HepG2 (cell line): ENCODE results near the gene FAM168A. TPM values are rescaled to one million over a fixed set of nuclear protein-coding genes. Genes with fewer than 3 reads are reported as not detected.
A peak's percentile ranks its signal among the peaks of the same experiment; 100 is the strongest.

Experiments used
- ATAC-seq: fragments of 200-7000 bp; cut with Tn5 transposase; 3 replicates; pipeline ENCODE4 v1.9.1; 2020; ENCODE audit warnings: mild to moderate bottlenecking, moderate library complexity
- BruUV-seq: library from RNA; stranded (reverse); fragments of 400-500 nt; replicated peaks from 2 replicates; lab custom pipeline; 2021; lab: Mats Ljungman, UMichigan
- CTCF ChIA-PET: fragments of 300-600 bp; formaldehyde crosslinking; extraction: SDS; loops from one replicate; lab custom pipeline; 2021; ENCODE audit warnings: low total read pairs, inconsistent platforms, low intra/inter-chr PET ratio; lab: Yijun Ruan, JAX
- POLR2A ChIA-PET: fragments of 350-600 bp; sonication (Branson Sonifier 250); formaldehyde crosslinking; loops from one replicate; lab custom pipeline; 2020; ENCODE audit warnings: antibody characterized with exemption, inconsistent platforms; lab: Yijun Ruan, JAX
- DNase-seq: peaks from one replicate; pipeline ENCODE4 v3.0.0-alpha.2; 2015; ENCODE audit warnings: low spot score
- FAIRE-seq: peaks from 3 replicates; lab custom pipeline; 2011; peaks lifted over from hg19 to GRCh38; lab: Jason Lieb, UNC
- H2AFZ ChIP-seq: one replicate; pipeline ENCODE4 v1.6.1; 2011; ENCODE audit warnings: low read length, inconsistent platforms
- H3K27ac ChIP-seq: fragments of 300-600 bp; 3 replicates; pipeline ENCODE4 v1.8.0; 2011; ENCODE audit warnings: mixed run types, mild to moderate bottlenecking, mixed read lengths, low read length, inconsistent platforms; ENCODE audit not compliant: insufficient read depth; ENCODE audit errors: extremely low read length
- H3K27me3 ChIP-seq, 2 experiments: fragments of 200-600 bp in 1 of 2; 2 replicates in 1 of 2; 3 replicates in 1 of 2; pipeline versions ENCODE4 v1.6.0 to v1.8.0; 2011; ENCODE audit warnings: low read length in 2 of 2, mild to moderate bottlenecking in 2 of 2, moderate library complexity in 2 of 2, inconsistent platforms in 1 of 2; ENCODE audit not compliant: insufficient read depth in 2 of 2, control insufficient read depth in 1 of 2
- H3K36me3 ChIP-seq, 2 experiments: fragments of 200-600 bp in 1 of 2; replicated peaks in 1 of 2; 2 replicates in 1 of 2; 3 replicates in 1 of 2; pipeline versions ENCODE4 v1.5.1 to v1.8.0; 2011; ENCODE audit warnings: low read length in 2 of 2, inconsistent platforms in 1 of 2; ENCODE audit not compliant: insufficient read depth in 2 of 2, control insufficient read depth in 1 of 2
- H3K4me1 ChIP-seq: 2 replicates; pipeline ENCODE4 v1.5.1; 2012; ENCODE audit warnings: low read length, inconsistent platforms; ENCODE audit not compliant: insufficient read depth
- H3K4me2 ChIP-seq: 2 replicates; pipeline ENCODE4 v1.6.0; 2011; ENCODE audit warnings: low read depth, low read length, inconsistent platforms
- H3K4me3 ChIP-seq, 3 experiments: fragments of 200-600 bp in 1 of 3; sonication (generic), shearing (Covaris generic) in 1 of 3; replicated peaks in 1 of 3; 2 replicates each; pipeline ENCODE4 v1.5.1; 2011 to 2016; ENCODE audit warnings: low read length in 3 of 3, inconsistent platforms in 2 of 3, low read depth in 2 of 3, mild to moderate bottlenecking in 2 of 3, control low read depth in 1 of 3, mixed read lengths in 1 of 3; ENCODE audit not compliant: insufficient read depth in 1 of 3
- H3K79me2 ChIP-seq: one replicate; pipeline ENCODE4 v1.6.1; 2011; ENCODE audit warnings: low read length, inconsistent platforms; ENCODE audit not compliant: insufficient read depth
- H3K9ac ChIP-seq: 2 replicates; pipeline ENCODE4 v1.6.0; 2011; ENCODE audit warnings: mild to moderate bottlenecking, low read depth, low read length, inconsistent platforms; ENCODE audit not compliant: insufficient read depth
- H3K9me3 ChIP-seq: 2 replicates; pipeline ENCODE4 v1.5.1; 2012; ENCODE audit warnings: mild to moderate bottlenecking, low read length
- H4K20me1 ChIP-seq: 2 replicates; pipeline ENCODE4 v1.6.0; 2011; ENCODE audit warnings: inconsistent platforms, mild to moderate bottlenecking, low read length, moderate library complexity; ENCODE audit not compliant: insufficient read depth
- MEIS1 ChIP-seq: sonication (generic); formaldehyde crosslinking; IDR thresholded peaks from 2 replicates; pipeline ENCODE4 v1.9.0; 2021; ENCODE audit warnings: mild to moderate bottlenecking, missing genetic modification reagents, moderate library complexity, borderline replicate concordance
- NCOA2 ChIP-seq: sonication (generic); formaldehyde crosslinking; IDR thresholded peaks from 2 replicates; pipeline ENCODE4 v1.8.0; 2022; ENCODE audit warnings: inconsistent platforms
- NKX3-1 ChIP-seq: sonication (generic); formaldehyde crosslinking; IDR thresholded peaks from 2 replicates; pipeline ENCODE4 v1.5.0; 2020; ENCODE audit warnings: missing genetic modification reagents
- RBAK ChIP-seq: sonication (generic); formaldehyde crosslinking; IDR thresholded peaks from 2 replicates; pipeline ENCODE4 v1.5.1; 2020; ENCODE audit warnings: mild to moderate bottlenecking, missing genetic modification reagents
- YY1 ChIP-seq: IDR thresholded peaks from 2 replicates; pipeline ENCODE4 v1.6.1; 2011; ENCODE audit warnings: low read length, low read depth, moderate library complexity, mild to moderate bottlenecking; ENCODE audit not compliant: insufficient read depth, insufficient replicate concordance
- ZNF121 ChIP-seq: sonication (generic); formaldehyde crosslinking; IDR thresholded peaks from 2 replicates; pipeline ENCODE4 v1.5.0; 2020; ENCODE audit warnings: mild to moderate bottlenecking, missing genetic modification reagents
- ZNF20 ChIP-seq: sonication (generic); formaldehyde crosslinking; IDR thresholded peaks from 2 replicates; pipeline ENCODE4 v1.4.0; 2020; ENCODE audit warnings: mild to moderate bottlenecking, moderate library complexity, missing genetic modification reagents
- ZNF331 ChIP-seq: sonication (generic); formaldehyde crosslinking; IDR thresholded peaks from 2 replicates; pipeline ENCODE4 v1.4.0; 2020; ENCODE audit warnings: missing genetic modification reagents
- ZNF350 ChIP-seq: sonication (generic); formaldehyde crosslinking; IDR thresholded peaks from 2 replicates; pipeline ENCODE4 v1.4.0; 2020; ENCODE audit warnings: mild to moderate bottlenecking, low read depth, missing genetic modification reagents, borderline replicate concordance
- WGBS: methylation state at CpG from one replicate; pipeline ENCODE4 v1.1.6; 2017; ENCODE audit warnings: low lambda C conversion rate; 5-methylcytosine and 5-hydroxymethylcytosine counted together
- in situ Hi-C: cut with HindIII; loops from 2 replicates; pipeline ENCODE4 v1.10.0; 2017; ENCODE audit warnings: low pct_unique_long_range_greater_than_20kb; ENCODE audit not compliant: extremely low pct_ligation_motif_present
- intact Hi-C: fragments of 100-400 bp; cut with micrococcal nuclease; formaldehyde crosslinking; loops from one replicate; pipeline ENCODE4 v1.10.0; 2022; ENCODE audit not compliant: unreplicated experiment
- polyA plus RNA-seq, 8 experiments: library from polyadenylated mRNA; depleted of rRNA in 3 of 8; stranded (reverse) in 7 of 8; unstranded in 1 of 8; fragments of >200 nt; fragmentation: Illumina TruSeq in 4 of 8; extraction: Trizol in 4 of 8; gene quantifications; 2 replicates each; pipeline versions ENCODE4 v1.2.1 to v1.2.3, GENCODE V29; 2011 to 2016; ENCODE audit warnings: low read depth in 4 of 8, missing spikeins in 1 of 8, mixed read lengths in 1 of 8; ENCODE audit not compliant: insufficient read depth in 1 of 8
- total RNA-seq, 5 experiments: library from RNA; depleted of rRNA; stranded (reverse); fragments of >200 nt; fragmentation: Illumina TruSeq; extraction: Trizol; gene quantifications; 2 replicates each; pipeline ENCODE4 v1.2.3, GENCODE V29; 2016; ENCODE audit warnings: low read depth in 1 of 5
- TF ChIP-seq, protein P1 (sequence below): sonication (generic); formaldehyde crosslinking; IDR thresholded peaks from 2 replicates; pipeline ENCODE4 v1.4.0; 2020; ENCODE audit warnings: missing genetic modification reagents
- TF ChIP-seq, protein P2 (sequence below): sonication (generic); formaldehyde crosslinking; IDR thresholded peaks from 2 replicates; pipeline ENCODE4 v1.4.0; 2020; ENCODE audit warnings: mild to moderate bottlenecking, missing genetic modification reagents
- TF ChIP-seq, protein P3 (sequence below): sonication (generic); formaldehyde crosslinking; IDR thresholded peaks from 2 replicates; pipeline ENCODE4 v1.5.1; 2020; ENCODE audit warnings: mild to moderate bottlenecking, missing genetic modification reagents, borderline replicate concordance
- TF ChIP-seq, protein P4 (sequence below): IDR thresholded peaks from 2 replicates; pipeline ENCODE4 v1.6.1; 2016; ENCODE audit warnings: missing biosample characterization, missing genetic modification reagents, low read depth

Gene FAM168A
- total and polyA plus RNA-seq, 2 of the 13 experiments (the other 11 are each of a cell fraction or from before 2014, with no cell fraction given), result 13.9 to 15.8 TPM

DNA sequence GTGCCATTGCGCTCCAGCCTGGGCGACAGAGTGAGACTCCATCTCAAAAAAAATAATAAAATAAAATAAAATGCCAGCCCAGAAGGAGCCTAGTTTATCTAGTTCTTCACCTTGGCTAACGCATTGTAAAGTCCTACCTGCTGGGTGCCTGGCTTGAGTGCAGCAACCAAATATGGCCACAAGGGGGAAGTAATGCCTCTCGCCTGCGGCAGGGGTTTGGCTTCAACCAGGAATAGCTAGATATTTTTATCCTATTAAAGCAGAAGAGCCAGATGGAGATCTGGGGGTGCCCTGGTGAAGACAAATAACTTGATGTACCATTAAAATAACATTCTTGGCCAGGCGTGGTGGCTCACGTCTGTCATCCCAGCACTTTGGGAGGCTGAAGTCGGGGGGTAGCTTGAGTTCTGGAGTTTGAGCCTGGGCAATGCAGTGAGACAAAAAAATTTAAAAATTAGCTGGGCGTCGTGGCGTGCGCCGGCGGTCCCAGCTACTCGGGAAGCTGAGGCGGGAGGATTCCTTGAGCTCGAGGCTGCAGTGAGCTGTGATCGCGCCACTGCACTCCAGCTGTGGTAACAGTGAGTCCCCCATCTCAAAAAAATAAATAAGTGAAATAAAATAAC is 27.9 kb upstream of the FAM168A start (continued):
- TF ChIP-seq RBAK (CRISPR knock-in tag) (no peak), ZNF121 (peak; percentile 72), ZNF331 (CRISPR knock-in tag) (peak; percentile 25; the same call in 1 of the 2 replicates), YY1 (peak; percentile 12)
- TF ChIP-seq, protein P1, sequence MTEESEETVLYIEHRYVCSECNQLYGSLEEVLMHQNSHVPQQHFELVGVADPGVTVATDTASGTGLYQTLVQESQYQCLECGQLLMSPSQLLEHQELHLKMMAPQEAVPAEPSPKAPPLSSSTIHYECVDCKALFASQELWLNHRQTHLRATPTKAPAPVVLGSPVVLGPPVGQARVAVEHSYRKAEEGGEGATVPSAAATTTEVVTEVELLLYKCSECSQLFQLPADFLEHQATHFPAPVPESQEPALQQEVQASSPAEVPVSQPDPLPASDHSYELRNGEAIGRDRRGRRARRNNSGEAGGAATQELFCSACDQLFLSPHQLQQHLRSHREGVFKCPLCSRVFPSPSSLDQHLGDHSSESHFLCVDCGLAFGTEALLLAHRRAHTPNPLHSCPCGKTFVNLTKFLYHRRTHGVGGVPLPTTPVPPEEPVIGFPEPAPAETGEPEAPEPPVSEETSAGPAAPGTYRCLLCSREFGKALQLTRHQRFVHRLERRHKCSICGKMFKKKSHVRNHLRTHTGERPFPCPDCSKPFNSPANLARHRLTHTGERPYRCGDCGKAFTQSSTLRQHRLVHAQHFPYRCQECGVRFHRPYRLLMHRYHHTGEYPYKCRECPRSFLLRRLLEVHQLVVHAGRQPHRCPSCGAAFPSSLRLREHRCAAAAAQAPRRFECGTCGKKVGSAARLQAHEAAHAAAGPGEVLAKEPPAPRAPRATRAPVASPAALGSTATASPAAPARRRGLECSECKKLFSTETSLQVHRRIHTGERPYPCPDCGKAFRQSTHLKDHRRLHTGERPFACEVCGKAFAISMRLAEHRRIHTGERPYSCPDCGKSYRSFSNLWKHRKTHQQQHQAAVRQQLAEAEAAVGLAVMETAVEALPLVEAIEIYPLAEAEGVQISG (CRISPR knock-in tag), result 0 out of 2 replicates have a peak, but pooled peaks have one; percentile 19
- TF ChIP-seq, all 625 proteins: peak for 17

DNA sequence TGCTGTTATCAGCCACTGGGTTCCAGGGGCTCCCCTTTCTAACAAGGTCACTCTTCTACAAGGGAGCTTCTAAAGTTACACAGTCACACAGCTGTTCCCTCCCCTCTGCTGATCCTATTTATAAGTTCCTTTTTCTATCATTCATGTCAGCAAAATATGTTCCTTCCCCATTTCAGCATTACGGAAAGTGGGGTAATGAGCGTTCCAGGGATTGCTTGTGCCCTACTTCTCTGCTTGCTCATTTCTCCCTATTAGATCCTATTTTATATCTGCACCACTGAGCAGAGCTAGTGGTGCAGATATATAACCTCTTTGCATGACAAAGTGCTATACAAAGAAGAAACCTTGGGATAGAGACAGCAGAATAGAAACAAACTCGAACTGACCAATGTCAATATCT is 25.8 kb upstream of the FAM168A start:
- no peaks in the 10 kb centered on the region for H3K9me3 ChIP-seq
- no peak overlapping the region for H3K4me3 ChIP-seq
- H3K36me3 ChIP-seq, result no peaks in the 10 kb centered on the region
- intact Hi-C loops (loop anchor here (2.0 to 10.0 kb wide), 2 partner anchors 29 to 219 kb away; no protein-coding TSS in a partner anchor), in situ Hi-C loops (loop anchor here (10.0 kb wide), 1 partner anchor 219 kb away; no protein-coding TSS in a partner anchor)
- peaks cover 13% of the 10 kb centered on the region for H3K4me1 ChIP-seq
- BruUV-seq, result no TSS peak
- ATAC-seq (no peak), FAIRE-seq (no peak), DNase-seq (no peak)
- POLR2A ChIA-PET, result no interaction called here
- no peak overlapping the region for H3K9ac ChIP-seq
- no peak overlapping the region for H3K27ac ChIP-seq
- 0 out of 5 replicates have a peak, but pooled peaks cover 0 to 6% of the 10 kb centered on the region in 2 experiments for H3K27me3 ChIP-seq
- no peaks in the 10 kb centered on the region for H3K79me2 ChIP-seq
- WGBS, result 38% methylated on average over 3 of the region's 3 CpGs
- H2AFZ ChIP-seq, result no peak overlapping the region
- CTCF ChIA-PET, result interaction anchor here (3.8 kb wide), 1 partner anchor 37 kb away, joined by 59 read pairs; no protein-coding TSS in a partner anchor
- no peaks in the 10 kb centered on the region for H4K20me1 ChIP-seq
- H3K4me2 ChIP-seq, result no peak overlapping the region
- TF ChIP-seq ZNF20 (no peak), MEIS1 (CRISPR knock-in tag) (no peak), NKX3-1 (CRISPR knock-in tag) (no peak), NCOA2 (CRISPR knock-in tag) (no peak), ZNF350 (no peak)
- TF ChIP-seq, protein P2, sequence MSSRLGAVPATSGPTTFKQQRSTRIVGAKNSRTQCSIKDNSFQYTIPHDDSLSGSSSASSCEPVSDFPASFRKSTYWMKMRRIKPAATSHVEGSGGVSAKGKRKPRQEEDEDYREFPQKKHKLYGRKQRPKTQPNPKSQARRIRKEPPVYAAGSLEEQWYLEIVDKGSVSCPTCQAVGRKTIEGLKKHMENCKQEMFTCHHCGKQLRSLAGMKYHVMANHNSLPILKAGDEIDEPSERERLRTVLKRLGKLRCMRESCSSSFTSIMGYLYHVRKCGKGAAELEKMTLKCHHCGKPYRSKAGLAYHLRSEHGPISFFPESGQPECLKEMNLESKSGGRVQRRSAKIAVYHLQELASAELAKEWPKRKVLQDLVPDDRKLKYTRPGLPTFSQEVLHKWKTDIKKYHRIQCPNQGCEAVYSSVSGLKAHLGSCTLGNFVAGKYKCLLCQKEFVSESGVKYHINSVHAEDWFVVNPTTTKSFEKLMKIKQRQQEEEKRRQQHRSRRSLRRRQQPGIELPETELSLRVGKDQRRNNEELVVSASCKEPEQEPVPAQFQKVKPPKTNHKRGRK (CRISPR knock-in tag), result no peak
- TF ChIP-seq, protein P3, sequence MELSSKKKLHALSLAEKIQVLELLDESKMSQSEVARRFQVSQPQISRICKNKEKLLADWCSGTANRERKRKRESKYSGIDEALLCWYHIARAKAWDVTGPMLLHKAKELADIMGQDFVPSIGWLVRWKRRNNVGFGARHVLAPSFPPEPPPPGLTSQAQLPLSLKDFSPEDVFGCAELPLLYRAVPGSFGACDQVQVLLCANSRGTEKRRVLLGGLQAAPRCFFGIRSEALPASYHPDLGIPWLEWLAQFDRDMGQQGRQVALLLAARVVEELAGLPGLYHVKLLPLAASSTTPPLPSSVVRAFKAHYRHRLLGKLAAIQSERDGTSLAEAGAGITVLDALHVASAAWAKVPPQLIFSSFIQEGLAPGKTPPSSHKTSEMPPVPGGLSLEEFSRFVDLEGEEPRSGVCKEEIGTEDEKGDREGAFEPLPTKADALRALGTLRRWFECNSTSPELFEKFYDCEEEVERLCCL (CRISPR knock-in tag), result no peak
- TF ChIP-seq, protein P4, sequence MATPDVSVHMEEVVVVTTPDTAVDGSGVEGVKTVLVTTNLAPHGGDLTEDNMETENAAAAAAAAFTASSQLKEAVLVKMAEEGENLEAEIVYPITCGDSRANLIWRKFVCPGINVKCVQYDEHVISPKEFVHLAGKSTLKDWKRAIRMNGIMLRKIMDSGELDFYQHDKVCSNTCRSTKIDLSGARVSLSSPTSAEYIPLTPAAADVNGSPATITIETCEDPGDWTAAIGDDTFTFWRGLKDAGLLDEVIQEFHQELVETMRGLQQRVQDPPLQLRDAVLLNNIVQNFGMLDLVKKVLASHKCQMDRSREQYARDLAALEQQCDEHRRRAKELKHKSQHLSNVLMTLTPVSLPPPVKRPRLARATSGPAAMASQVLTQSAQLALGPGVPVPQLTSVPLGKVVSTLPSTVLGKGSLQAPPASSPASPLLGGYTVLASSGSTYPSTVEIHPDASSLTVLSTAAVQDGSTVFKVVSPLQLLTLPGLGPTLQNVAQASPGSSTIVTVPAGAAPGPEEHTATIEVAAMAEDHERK (CRISPR knock-in tag), result no peak
